Esophagus squamous epithelium (tissue), 4 donors: ENCODE measurements around the gene SNF8.

Experiments
- POLR2A ChIP-seq, 4 donors: fragments of 450-650 bp; IDR thresholded peaks; one replicate each; pipeline ENCODE4 v1.6.1; 2017; ENCODE audit warnings: antibody characterized with exemption in 4 of 4, mild to moderate bottlenecking in 4 of 4, moderate library complexity in 3 of 4
- TF ChIP-seq, protein P1 (sequence below), 6 experiments: fragments of 450-650 bp in 4 of 6; fragments of 200-600 bp in 2 of 6; sonication (generic) in 2 of 6; IDR thresholded peaks; one replicate each; pipeline ENCODE4 v1.5.1; 2016 to 2019; ENCODE audit warnings: antibody characterized with exemption in 6 of 6, mild to moderate bottlenecking in 4 of 6, moderate library complexity in 4 of 6

DNA sequence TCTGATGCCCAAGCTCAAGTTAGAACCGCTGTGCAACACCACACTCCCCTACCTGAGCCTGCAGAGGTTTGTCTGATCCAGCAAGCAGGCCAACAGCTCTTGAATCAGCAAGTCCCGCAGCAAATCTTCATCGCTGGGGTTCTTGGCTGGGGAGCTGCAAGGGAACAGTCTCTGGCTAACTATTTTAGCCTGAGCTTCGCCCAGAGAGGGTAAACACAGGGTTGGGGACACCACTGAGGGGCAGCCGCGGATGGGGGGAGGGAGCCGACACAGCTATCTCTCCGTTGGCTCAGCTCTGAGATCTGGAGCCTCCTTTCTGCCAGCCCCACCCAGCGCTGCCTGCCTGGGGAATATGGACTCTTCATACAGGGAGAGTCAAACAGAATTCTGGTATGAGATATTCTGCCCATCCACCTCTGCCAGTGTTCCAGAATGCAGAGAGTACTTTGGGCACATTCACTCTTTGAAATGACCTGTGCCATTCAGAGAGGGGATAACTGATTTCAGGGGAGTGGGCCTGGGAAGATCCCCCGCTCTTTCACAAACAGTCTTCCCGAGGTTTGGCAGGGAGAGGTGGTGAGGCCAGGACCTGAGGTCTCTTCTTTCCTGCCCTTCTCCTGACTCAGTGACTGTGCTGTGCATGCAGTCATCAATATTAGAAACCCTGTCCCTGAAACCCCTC is 16.3 kb upstream of the SNF8 start:
- TF ChIP-seq, protein P1, sequence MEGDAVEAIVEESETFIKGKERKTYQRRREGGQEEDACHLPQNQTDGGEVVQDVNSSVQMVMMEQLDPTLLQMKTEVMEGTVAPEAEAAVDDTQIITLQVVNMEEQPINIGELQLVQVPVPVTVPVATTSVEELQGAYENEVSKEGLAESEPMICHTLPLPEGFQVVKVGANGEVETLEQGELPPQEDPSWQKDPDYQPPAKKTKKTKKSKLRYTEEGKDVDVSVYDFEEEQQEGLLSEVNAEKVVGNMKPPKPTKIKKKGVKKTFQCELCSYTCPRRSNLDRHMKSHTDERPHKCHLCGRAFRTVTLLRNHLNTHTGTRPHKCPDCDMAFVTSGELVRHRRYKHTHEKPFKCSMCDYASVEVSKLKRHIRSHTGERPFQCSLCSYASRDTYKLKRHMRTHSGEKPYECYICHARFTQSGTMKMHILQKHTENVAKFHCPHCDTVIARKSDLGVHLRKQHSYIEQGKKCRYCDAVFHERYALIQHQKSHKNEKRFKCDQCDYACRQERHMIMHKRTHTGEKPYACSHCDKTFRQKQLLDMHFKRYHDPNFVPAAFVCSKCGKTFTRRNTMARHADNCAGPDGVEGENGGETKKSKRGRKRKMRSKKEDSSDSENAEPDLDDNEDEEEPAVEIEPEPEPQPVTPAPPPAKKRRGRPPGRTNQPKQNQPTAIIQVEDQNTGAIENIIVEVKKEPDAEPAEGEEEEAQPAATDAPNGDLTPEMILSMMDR (IDR thresholded peaks at IDR 0.05) = no peak
- TF ChIP-seq POLR2A (IDR thresholded peaks at IDR 0.05) = no peak
